GM19043 (cell line): ENCODE results near the gene OSBPL10.

Experiments
- ATAC-seq: cut with Tn5 transposase; IDR thresholded peaks from one replicate; pipeline ENCODE4 v1.9.1; 2021; ENCODE audit warnings: low read depth; ENCODE audit not compliant: unreplicated experiment

Gene OSBPL10

GRCh38 chr3:31929826-31930502 lies 51.1 kb downstream of the OSBPL10 start:
- ATAC-seq, result no peak

- ATAC-seq, result no peak
Observed at GRCh38 chr3:31927811-31928210, 53.3 kb downstream of the OSBPL10 start.

GRCh38 chr3:31926543-31926942 lies 54.5 kb downstream of the OSBPL10 start:
- no peak for ATAC-seq

- ATAC-seq, result no peak
Observed at GRCh38 chr3:31925271-31925630, 55.8 kb downstream of the OSBPL10 start.

GRCh38 chr3:31924610-31925270 lies 56.3 kb downstream of the OSBPL10 start:
- no peak for ATAC-seq

- ATAC-seq, result no peak
Observed at GRCh38 chr3:31922962-31923361, 58.1 kb downstream of the OSBPL10 start.

- no peak for ATAC-seq
Observed at GRCh38 chr3:31921837-31922236, 59.2 kb downstream of the OSBPL10 start.

- ATAC-seq, result no peak
Observed at GRCh38 chr3:31920310-31920709, 60.8 kb downstream of the OSBPL10 start.

GRCh38 chr3:31919528-31919927 lies 61.5 kb downstream of the OSBPL10 start:
- ATAC-seq, result no peak

GRCh38 chr3:31918179-31919150 lies 62.6 kb downstream of the OSBPL10 start:
- ATAC-seq, result peak; percentile 68

GRCh38 chr3:31917303-31918005 lies 63.6 kb downstream of the OSBPL10 start:
- ATAC-seq, result peak; percentile 72

GRCh38 chr3:31911643-31912042 lies 69.4 kb downstream of the OSBPL10 start:
- no peak for ATAC-seq

- ATAC-seq, result no peak
Observed at GRCh38 chr3:31911124-31911523, 69.9 kb downstream of the OSBPL10 start.

GRCh38 chr3:31909455-31909854 lies 71.6 kb downstream of the OSBPL10 start:
- no peak for ATAC-seq

- peak; percentile 91 for ATAC-seq
Observed at GRCh38 chr3:31908391-31909097, 72.5 kb downstream of the OSBPL10 start.

GRCh38 chr3:31906182-31906581 lies 74.9 kb downstream of the OSBPL10 start:
- ATAC-seq, result no peak

- no peak for ATAC-seq
Observed at GRCh38 chr3:31903686-31904431, 77.2 kb downstream of the OSBPL10 start.

- no peak for ATAC-seq
Observed at GRCh38 chr3:31900583-31900982, 80.5 kb downstream of the OSBPL10 start.
